GM18873 (cell line): ENCODE measurements around the gene ZP1.

Experiments used
- ATAC-seq: cut with Tn5 transposase; IDR thresholded peaks from one replicate; pipeline ENCODE4 v1.9.1; 2021; ENCODE audit warnings: mild to moderate bottlenecking, moderate library complexity, moderate number of reproducible peaks; ENCODE audit not compliant: unreplicated experiment, low FRiP score

ZP1 gene

GRCh38 chr11:60875366-60876167 is 8.2 kb downstream of the ZP1 start:
- ATAC-seq: no peak

DNA sequence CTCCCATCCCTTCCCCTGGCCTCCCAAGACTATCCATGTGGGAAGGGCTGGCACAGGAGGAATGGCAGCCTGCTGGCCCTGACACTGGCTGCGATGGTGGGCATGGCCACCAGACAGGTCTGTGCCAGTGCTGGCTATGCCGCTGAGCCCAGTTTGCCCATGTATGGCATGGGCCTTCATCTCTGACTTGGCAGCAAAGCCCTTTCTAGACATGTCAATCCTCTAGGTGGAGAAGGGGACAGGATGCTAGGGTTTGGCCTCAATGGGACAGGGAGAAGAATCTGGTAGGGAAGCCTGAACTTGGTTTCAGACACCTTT is 8.8 kb downstream of the ZP1 start:
- no peak for ATAC-seq

DNA sequence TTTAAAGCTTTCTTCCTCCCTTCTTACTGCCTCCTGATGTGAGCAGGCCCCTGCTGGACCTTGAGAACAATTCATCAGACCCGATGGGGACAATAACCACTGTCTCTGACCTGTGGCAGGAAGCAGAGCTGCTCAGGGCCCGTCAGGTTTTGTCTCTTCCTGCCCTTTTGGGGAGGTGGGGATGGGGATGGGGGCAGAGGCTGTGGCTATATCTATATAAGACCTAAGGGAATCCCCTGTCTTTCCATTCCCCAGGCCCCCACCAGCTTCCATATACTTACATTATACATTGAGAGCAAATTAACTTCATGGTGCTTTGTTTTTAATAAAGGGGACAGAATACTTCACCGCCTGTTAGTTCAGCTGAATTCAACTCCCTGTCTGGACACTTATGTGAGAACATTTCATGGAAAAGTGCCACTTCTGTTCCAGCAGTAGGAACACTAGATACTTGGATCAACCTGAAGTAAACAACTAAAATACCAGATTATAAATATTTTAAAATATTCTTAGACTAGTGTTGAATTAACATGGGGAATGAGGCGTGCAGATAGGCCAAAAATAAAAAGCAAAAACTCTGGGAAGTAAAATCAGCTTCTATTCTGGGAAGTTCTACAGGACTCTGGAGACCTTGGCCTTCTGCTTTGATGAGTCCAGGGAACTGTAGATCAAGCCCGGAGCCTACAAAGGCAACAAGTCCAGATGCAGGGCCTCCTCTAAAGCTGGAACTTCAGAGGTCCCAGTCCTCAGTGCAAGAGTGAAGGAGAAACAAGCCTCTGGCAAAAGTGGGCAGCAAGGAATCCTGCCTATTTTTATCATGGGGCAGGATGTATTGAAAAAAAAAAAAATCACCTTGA is 11.1 kb downstream of the ZP1 start:
- ATAC-seq: no peak

DNA sequence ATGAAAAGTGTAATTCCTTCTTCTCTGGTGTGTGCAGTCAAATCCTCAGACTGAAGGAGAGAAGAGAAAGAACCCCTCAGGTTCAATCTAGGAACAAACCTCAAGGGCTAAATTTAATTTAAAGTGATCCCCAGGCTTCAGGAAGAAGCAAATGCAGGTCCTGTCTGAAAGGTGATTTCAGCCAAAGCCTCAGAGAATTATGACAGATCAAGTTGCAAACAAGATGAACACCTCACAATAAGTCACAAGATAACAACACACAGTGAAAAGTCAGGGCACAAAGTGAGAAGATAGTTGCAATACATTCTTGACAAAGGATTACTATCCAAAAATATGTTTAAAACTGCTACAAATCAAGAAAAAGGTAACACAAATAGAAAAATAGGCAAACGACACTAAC is 11.8 kb downstream of the ZP1 start:
- ATAC-seq: no peak

GRCh38 chr11:60879971-60880588 is 12.7 kb downstream of the ZP1 start:
- no peak for ATAC-seq

DNA sequence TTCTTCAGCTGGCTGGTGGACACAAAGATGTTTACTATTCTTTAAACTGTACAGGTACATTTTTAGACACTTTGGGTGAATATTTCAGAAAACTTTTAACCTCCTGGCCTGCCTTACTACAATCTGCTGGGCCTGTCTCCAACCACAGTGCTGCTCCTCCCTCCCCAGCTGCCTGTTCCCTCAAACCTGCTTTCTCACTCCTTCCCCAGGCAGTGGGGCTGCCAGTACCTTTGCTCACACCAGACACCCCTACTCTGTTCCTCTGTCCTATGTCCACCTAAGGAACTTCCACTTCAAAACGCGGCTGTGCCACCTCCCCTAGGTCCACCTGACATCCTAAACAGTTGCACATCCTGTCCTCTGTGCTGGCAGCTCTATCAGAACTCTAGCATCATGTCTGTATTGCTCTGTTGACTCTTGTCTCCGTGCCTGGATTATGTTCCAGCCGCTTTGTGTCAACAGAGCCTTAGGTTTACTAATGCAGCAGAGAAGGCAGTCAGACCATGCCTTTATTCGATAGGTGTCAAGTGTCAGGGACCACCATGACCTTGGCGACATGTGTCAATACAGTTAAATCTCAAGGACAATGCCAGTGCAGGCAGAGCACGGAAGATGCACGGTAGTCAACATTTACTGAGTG is 13.4 kb downstream of the ZP1 start:
- ATAC-seq: no peak

- no peak for ATAC-seq
Measured at GRCh38 chr11:60887556-60887955, 20.2 kb downstream of the ZP1 start.

- no peak for ATAC-seq
Measured at GRCh38 chr11:60889869-60890311, 22.5 kb downstream of the ZP1 start.

DNA sequence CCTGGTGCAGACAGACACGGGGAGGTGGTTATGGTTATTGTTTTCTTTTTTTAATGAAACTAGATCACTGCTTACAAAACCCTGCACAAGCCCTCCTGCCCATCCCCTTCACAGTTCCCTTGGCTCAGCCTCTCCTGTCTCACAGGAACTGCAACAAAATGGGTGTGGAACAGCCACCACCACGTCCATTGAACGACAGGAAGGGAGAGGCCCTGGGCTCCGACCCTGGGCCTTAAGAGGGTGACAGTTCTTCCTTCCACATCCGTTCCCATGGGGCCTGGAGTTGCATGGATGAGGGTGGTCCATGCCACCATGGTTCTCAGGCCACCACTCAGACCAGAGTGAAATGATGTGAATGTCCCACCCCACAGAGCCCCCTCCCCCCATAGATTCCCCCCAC is 23.4 kb downstream of the ZP1 start:
- ATAC-seq: no peak

DNA sequence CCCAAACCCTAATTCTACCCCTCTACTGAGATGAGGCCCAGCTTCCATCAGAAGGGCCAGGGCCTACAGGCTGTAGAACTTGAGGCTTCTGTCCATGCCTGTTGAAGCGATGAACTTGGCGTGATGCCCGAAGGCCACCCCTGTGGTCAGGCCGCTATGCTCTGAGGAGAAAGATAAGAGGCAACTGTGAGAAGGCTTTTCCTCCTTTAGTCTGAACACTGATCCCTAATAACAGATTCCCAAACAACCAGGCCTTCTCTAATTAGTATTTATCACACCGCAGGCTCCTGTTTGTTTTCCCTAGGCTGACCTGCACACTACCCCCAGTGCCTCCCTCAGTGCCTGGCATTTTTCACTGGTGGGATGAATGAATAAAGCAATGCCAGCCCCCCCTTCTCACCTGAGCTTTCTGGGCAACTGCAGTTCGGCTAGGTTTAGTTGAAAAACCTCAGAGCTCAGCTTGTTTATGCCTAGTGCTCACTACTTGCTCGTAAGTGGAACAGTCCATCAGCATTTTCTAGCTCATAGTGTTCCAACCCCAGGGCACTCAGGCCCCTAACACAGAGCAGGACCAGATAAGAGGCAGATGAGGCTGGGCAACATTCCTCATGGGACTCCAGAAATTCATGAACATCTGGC is 23.9 kb downstream of the ZP1 start:
- ATAC-seq: no peak

DNA sequence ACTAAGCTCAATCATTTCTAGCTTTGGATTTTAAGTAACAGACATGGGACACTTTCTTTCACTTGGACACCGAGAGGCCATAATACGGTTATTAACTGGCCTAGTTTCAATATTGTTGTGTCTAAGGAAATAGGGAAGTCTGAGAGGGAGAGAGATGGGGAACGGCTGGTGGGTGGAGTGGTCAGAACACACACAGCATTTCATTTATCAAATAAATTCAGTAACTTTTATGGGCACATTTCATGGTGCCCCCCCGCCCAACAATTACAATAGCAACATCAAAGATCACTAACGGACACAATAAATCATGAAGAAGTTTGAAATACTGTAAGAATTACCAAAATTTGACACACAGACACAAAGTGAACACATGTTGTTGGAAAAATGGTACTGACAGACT is 28.3 kb downstream of the ZP1 start:
- no peak for ATAC-seq

DNA sequence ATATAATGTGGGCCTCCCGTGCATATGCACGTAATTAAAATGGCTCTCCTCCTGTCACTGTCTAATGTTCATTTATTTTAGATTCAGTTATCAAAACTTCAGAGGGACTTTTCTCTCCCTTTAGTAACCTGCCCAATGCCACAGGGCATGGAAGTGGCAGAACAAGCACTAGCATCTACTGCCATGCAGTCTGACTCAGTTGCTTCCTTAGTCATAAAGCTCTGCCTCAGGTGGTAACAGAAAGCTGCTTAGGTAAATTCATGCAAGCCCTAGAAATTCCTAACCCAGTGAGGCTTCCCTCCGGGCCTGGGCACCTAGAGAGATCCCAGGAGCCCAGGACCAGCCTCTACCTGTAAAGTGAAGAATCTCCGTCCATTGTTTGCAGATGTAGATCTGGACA is 30.2 kb downstream of the ZP1 start:
- ATAC-seq: no peak

- ATAC-seq: no peak
Measured at GRCh38 chr11:60899046-60899936, 31.9 kb downstream of the ZP1 start.

GRCh38 chr11:60899977-60900376 is 32.6 kb downstream of the ZP1 start:
- no peak for ATAC-seq

- ATAC-seq: no peak
Measured at GRCh38 chr11:60900673-60901404, 33.5 kb downstream of the ZP1 start.

DNA sequence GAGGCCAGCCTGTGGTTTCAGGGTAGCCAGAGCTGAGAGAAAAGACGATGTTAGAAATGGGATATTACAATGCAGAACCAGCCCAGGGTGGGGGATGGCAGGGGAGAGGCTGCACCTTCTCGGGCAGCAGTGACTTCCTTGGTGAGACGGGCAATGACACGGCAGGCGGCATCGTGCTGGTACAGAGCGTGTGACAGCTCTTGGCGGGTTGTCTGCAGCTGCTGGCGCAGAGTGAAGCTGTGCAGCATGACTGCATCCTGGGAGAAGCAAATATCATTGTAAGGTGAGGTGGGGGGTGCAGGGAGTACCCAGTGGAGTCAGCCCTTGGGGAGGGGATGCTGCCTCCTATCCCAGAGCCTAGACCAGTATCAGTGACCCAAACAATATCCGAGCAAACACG is 35.3 kb downstream of the ZP1 start:
- ATAC-seq: no peak

- no peak for ATAC-seq
Measured at GRCh38 chr11:60905047-60905446, 37.7 kb downstream of the ZP1 start.

GRCh38 chr11:60905551-60906113 is 38.3 kb downstream of the ZP1 start:
- no peak for ATAC-seq
